Ishikawa (cell line): ENCODE data around the gene LRP5.

Source experiments
- CEBPB ChIP-seq: IDR thresholded peaks from 2 replicates; pipeline ENCODE4 v1.6.1; 2012
- TF ChIP-seq, protein P1 (sequence below): IDR thresholded peaks from 2 replicates; pipeline ENCODE4 v1.6.1; 2012; ENCODE audit warnings: low read depth, mild to moderate bottlenecking

DNA sequence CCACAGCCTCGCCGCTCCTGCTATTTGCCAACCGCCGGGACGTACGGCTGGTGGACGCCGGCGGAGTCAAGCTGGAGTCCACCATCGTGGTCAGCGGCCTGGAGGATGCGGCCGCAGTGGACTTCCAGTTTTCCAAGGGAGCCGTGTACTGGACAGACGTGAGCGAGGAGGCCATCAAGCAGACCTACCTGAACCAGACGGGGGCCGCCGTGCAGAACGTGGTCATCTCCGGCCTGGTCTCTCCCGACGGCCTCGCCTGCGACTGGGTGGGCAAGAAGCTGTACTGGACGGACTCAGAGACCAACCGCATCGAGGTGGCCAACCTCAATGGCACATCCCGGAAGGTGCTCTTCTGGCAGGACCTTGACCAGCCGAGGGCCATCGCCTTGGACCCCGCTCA lies 35.5 kb downstream of the LRP5 start:
- TF ChIP-seq CEBPB: no peak
- TF ChIP-seq, protein P1, sequence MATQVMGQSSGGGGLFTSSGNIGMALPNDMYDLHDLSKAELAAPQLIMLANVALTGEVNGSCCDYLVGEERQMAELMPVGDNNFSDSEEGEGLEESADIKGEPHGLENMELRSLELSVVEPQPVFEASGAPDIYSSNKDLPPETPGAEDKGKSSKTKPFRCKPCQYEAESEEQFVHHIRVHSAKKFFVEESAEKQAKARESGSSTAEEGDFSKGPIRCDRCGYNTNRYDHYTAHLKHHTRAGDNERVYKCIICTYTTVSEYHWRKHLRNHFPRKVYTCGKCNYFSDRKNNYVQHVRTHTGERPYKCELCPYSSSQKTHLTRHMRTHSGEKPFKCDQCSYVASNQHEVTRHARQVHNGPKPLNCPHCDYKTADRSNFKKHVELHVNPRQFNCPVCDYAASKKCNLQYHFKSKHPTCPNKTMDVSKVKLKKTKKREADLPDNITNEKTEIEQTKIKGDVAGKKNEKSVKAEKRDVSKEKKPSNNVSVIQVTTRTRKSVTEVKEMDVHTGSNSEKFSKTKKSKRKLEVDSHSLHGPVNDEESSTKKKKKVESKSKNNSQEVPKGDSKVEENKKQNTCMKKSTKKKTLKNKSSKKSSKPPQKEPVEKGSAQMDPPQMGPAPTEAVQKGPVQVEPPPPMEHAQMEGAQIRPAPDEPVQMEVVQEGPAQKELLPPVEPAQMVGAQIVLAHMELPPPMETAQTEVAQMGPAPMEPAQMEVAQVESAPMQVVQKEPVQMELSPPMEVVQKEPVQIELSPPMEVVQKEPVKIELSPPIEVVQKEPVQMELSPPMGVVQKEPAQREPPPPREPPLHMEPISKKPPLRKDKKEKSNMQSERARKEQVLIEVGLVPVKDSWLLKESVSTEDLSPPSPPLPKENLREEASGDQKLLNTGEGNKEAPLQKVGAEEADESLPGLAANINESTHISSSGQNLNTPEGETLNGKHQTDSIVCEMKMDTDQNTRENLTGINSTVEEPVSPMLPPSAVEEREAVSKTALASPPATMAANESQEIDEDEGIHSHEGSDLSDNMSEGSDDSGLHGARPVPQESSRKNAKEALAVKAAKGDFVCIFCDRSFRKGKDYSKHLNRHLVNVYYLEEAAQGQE: no peak
